Purkinje cell (primary cell): ENCODE data around the gene RGS17. TPM values are rescaled to one million over a fixed set of nuclear protein-coding genes. Genes with fewer than 3 reads are reported as not detected.

Source experiments
- polyA plus RNA-seq: library from polyadenylated mRNA; unstranded; fragments of >200 nt; fragmentation: Nextera tagmentation; gene quantifications from 2 replicates; pipeline ENCODE4 v1.2.1, GENCODE V29; 2014

Gene RGS17, protein sequence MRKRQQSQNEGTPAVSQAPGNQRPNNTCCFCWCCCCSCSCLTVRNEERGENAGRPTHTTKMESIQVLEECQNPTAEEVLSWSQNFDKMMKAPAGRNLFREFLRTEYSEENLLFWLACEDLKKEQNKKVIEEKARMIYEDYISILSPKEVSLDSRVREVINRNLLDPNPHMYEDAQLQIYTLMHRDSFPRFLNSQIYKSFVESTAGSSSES
- 3.1 and 5.8 TPM in 2 replicates for polyA plus RNA-seq

GRCh38 chr6:153131037-153131981, at the start of gene RGS17:
Gene RGS17 (minus strand): TSS chr6:153131282. CDS start chr6:153044018, 87,264 bp downstream.

GRCh38 chr6:153002613-153003365, 128.3 kb downstream of the RGS17 start, which contains the start of gene MTRF1L:
Gene MTRF1L (minus strand): TSS chr6:153002709. CDS start chr6:153002685, 24 bp downstream.

GRCh38 chr6:152982904-152983636, 148.0 kb downstream of the RGS17 start, which contains the start of gene FBXO5:
Gene FBXO5 (minus strand): TSS chr6:152983041. CDS start chr6:152982959, 82 bp downstream.

Other genes with a start within 250 kb of the RGS17 start
- 0.78 and 1.8 TPM in 2 replicates for gene FBXO5, start 148.2 kb downstream of the RGS17 start, polyA plus RNA-seq
- 9.2 and 17.7 TPM in 2 replicates for gene MTRF1L, start 128.6 kb downstream of the RGS17 start, polyA plus RNA-seq